HG03175 (cell line): ENCODE measurements around the gene TBL3.
A peak's percentile ranks its signal among the peaks of the same experiment; 100 is the strongest.

Experiments used
- ATAC-seq: cut with Tn5 transposase; IDR thresholded peaks from one replicate; pipeline ENCODE4 v1.9.1; 2021; ENCODE audit warnings: mild to moderate bottlenecking, moderate library complexity; ENCODE audit not compliant: unreplicated experiment

TBL3 gene

DNA sequence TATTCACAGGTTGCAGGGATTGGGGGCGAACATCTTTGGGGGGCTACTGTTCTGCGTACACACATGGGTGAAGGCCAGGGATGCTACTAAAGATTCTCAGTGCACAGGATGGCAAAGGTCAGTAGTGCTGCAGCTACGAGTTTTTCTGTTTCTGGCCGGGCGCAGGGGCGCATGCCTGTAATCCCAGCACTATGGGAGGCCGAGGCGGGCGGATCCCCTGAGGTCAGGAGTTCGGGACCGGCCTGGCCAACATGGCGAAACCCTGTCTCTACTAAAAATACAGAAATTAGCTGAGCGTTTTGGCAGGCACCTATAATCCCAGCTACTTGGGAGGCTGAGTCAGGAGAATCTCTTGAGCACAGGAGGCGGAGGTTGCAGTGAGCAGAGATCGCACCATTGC is 41.7 kb downstream of the TBL3 start:
- ATAC-seq, result no peak

GRCh38 chr16:2015117-2015946 is 43.5 kb downstream of the TBL3 start:
- no peak for ATAC-seq

- no peak for ATAC-seq
Measured at GRCh38 chr16:2015947-2016208, 44.0 kb downstream of the TBL3 start.

- no peak for ATAC-seq
Measured at GRCh38 chr16:2016407-2016922, 44.6 kb downstream of the TBL3 start.

GRCh38 chr16:2019518-2019920 is 47.7 kb downstream of the TBL3 start, which contains the start of gene NPW:
Gene NPW (plus strand): TSS chr16:2019785.
- ATAC-seq, result no peak

GRCh38 chr16:2019921-2020831 is 48.3 kb downstream of the TBL3 start:
- no peak for ATAC-seq

- ATAC-seq, result peak; percentile 27
Measured at GRCh38 chr16:2022723-2023091, 50.9 kb downstream of the TBL3 start.

- peak; percentile 79 for ATAC-seq
Measured at GRCh38 chr16:2023092-2024031, 51.5 kb downstream of the TBL3 start.

- no peak for ATAC-seq
Measured at GRCh38 chr16:2024032-2024420, 52.2 kb downstream of the TBL3 start.

DNA sequence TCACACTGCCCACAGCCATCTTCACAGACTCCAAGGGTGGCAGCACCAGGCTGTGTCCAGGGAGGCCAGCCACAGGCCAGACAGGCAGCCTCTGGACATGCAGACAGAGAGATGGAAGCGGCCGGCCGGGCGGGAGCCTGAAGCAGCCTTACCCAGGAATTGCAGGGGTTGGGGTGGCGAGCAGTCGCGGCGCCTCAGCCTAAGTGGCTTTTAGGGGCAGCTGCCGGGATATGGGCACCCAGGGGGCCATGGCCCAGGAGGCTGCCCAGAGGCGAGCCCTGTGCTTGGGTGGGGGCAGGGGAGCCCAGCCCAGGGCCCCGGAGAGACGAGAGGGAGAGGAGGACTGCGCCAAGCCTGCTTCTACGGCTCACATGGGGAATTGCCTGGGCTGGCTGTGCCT is 53.4 kb downstream of the TBL3 start:
- ATAC-seq, result no peak

DNA sequence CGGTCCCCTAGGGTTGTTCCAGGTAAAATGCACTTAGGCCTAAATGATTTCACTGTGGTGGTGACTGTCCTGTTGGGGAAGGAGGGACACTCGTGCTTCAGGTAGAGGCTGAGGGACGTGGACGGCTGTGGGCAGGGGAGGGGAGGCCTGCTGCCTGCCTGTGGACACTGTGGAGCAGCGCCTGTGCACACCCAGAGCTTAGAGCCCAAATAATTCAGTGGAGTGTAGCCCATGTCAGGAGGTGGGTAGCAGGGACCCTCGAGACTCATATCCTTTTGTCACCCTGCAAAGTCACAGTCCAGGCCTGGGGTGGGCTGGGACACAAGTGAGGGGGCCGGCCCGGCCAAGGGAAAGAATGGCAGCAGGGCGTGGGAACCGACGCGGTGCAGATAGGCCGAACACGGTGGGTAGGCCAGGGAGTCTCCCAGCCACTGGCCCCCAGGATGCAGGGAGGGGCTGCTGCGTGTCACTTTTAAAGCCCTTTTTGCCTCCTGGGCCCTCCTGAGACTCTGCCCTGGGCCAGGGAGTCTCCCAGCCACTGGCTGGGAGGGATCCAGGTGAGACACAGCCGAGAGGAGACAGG is 54.1 kb downstream of the TBL3 start:
- ATAC-seq, result no peak

DNA sequence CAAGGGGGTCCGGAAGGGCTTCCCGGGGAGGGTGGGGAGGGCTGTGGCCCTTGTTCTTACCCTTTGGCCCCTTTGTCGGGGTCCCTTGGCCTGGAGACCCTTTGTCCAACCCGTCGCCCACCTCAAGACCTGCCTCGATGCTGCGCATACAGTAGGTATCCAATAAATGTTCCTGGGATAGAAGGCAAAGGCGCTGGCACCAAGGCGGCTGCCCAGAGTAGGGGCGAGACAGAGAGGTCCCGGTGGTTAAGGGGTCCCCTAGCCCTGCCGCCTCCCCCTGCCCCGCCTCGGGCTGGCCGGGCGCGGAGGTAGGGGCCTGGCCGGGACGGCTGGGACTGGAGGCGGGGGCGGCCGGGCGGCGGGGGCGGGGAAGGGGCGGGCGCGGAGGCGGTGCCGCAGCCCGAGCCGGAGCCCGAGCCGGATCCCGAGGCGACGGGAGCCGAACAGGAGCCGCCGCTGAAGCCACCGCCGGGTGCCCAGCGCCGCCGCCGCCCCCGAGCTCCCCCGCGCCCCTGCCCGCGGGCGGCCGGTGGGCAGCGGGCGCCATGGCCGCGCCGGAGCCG is 54.7 kb downstream of the TBL3 start, which contains the start of gene NHERF2:
Gene NHERF2, plus strand, starts transcription at position 442 of the 563 bp plus-strand sequence. Its CDS starts 104 bp downstream, at position 546.
- ATAC-seq, result no peak

GRCh38 chr16:2027024-2028010 is 55.5 kb downstream of the TBL3 start:
- no peak for ATAC-seq

DNA sequence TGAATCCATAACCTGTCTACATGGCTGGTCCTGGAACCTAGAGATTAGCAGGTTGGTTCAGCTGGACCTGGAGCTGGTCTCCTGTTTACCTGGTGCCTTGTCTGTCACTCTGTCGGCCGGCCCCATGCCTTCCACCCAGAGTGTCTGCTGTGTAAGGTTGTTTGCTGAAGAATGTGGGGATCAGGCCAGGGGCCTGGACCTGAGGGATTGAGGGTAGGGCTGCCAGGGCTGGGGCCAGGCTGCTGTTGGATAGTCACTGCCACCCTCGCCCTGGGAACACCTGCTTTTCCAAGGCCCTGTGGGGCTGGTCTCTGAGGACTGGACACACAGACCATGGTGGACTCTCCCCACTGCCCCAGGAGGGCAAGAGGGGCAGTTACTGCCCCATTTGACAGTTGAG is 56.3 kb downstream of the TBL3 start:
- no peak for ATAC-seq

- ATAC-seq, result no peak
Measured at GRCh38 chr16:2028620-2029220, 56.9 kb downstream of the TBL3 start.

- no peak for ATAC-seq
Measured at GRCh38 chr16:2029350-2029749, 57.5 kb downstream of the TBL3 start.

GRCh38 chr16:2030036-2030435 is 58.2 kb downstream of the TBL3 start:
- ATAC-seq, result no peak

DNA sequence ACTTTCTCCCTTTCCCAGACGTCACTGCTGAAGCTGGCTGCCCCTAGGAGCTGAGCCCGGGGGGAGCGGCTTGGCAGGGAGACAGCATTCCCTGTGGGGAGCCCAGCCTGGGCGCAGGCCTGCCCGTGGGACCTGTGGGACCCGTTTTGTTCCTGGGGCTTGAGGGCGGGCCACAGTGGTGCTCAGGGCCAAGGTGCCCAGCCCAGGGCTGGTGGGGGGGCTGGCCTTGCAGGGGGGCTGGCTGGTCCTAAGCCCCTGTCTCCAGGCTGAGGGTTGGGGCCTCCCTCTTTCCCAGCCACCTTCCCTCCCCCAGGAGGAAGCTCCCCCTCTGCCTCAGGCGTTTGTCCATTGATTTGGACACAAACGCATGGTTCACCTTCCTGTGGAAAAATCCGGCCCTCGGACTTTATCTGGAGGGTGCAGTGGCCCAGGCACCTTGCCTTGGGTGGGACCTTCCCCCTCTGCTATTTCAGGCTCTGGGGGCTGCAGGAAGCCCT is 59.3 kb downstream of the TBL3 start:
- ATAC-seq, result no peak
